Adrenal gland (tissue), 12 donors: Measurements from ENCODE around the gene DNAJC3. TPM values are rescaled to one million over a fixed set of nuclear protein-coding genes. Genes with fewer than 3 reads are reported as not detected.
"Not testable (repeated sequence)": the region's sequence is repeated elsewhere in the genome, so short reads cannot be mapped to it uniquely, and the experiment has no call there.

Experiments used
- DNase-seq, 7 donors: peaks; one replicate each; pipeline ENCODE4 v3.0.0-alpha.2; 2019 to 2020
- H3K27ac ChIP-seq, 5 donors: fragments of 200-600 bp; sonication (generic) in 4 of 5; 1 replicate in 3 of 5; 2 replicates in 2 of 5; pipeline versions ENCODE4 v1.5.1 to v1.8.0; 2016 to 2020; ENCODE audit warnings: mild to moderate bottlenecking in 1 of 5
- H3K27me3 ChIP-seq: fragments of 200-600 bp; 2 replicates; pipeline ENCODE4 v1.8.0; 2021
- H3K36me3 ChIP-seq, 2 donors: fragments of 200-600 bp; replicated peaks in 1 of 2; 1 replicate in 1 of 2; 2 replicates in 1 of 2; pipeline versions ENCODE4 v1.5.1 to v1.8.0; 2018 to 2022
- H3K4me1 ChIP-seq, 2 donors: fragments of 200-600 bp; replicated peaks in 1 of 2; 1 replicate in 1 of 2; 2 replicates in 1 of 2; pipeline versions ENCODE4 v1.5.1 to v1.8.0; 2018 to 2021
- H3K4me3 ChIP-seq, 4 donors: fragments of 200-600 bp; sonication (generic) in 3 of 4; one replicate each; pipeline ENCODE4 v1.5.1; 2016 to 2018
- H3K9me3 ChIP-seq, 3 donors: fragments of 200-600 bp; sonication (generic) in 1 of 3; replicated peaks in 1 of 3; 1 replicate in 2 of 3; 2 replicates in 1 of 3; pipeline versions ENCODE4 v1.5.1 to v1.8.0; 2016 to 2021
- POLR2A ChIP-seq, 2 donors: fragments of 450-650 bp; IDR thresholded peaks; one replicate each; pipeline ENCODE4 v1.6.1; 2017; ENCODE audit warnings: antibody characterized with exemption in 2 of 2, mild to moderate bottlenecking in 2 of 2, moderate library complexity in 1 of 2
- WGBS, 4 donors: extraction: QIAGEN DNeasy Blood & Tissue Kit in 2 of 4; methylation state at CpG; one replicate each; pipeline versions ENCODE4 v1.1.5 to v1.1.7; 2013 to 2017; 5-methylcytosine and 5-hydroxymethylcytosine counted together
- intact Hi-C, 2 donors: fragments of 100-400 bp; cut with DNase I; formaldehyde crosslinking; loops; one replicate each; pipeline versions ENCODE4 v1.14.1 to v1.15.0; 2022 to 2023
- polyA plus RNA-seq, 3 donors: library from polyadenylated mRNA; stranded (reverse); fragments of 200-250 nt in 2 of 3; fragments of 350-450 nt in 1 of 3; fragmentation: Illumina TruSeq in 1 of 3; extraction: RNeasy Lipid Tissue Mini Kit (QIAGEN cat#74804) in 1 of 3; gene quantifications; one replicate each; pipeline ENCODE4 v1.2.3, GENCODE V29; 2013 to 2014
- total RNA-seq, 9 donors: library from RNA; depleted of rRNA in 4 of 9; stranded (reverse); fragments of >200 nt in 4 of 9; fragments of 120-200 nt in 1 of 9; fragmentation: NEBNext Ultra II Directional in 1 of 9; extraction: Animal tissue kit (Norgen Biotek cat#: 25700) in 1 of 9; gene quantifications; one replicate each; pipeline versions ENCODE4 v1.1.0 to v1.2.4, GENCODE V29; 2013 to 2023
- TF ChIP-seq, protein P1 (sequence below), 6 experiments: fragments of 450-650 bp in 4 of 6; fragments of 200-600 bp in 2 of 6; sonication (generic) in 1 of 6; IDR thresholded peaks; 1 replicate in 5 of 6; 2 replicates in 1 of 6; pipeline versions ENCODE4 v1.5.1 to v1.8.0; 2016 to 2021; ENCODE audit warnings: antibody characterized with exemption in 6 of 6, mild to moderate bottlenecking in 2 of 6, moderate library complexity in 1 of 6
- donor health status: healthy with polysubstance abuse.
- donor health status: Bipolar disorder and iron deficiency.
- donor health status: DM: yes; HTN: yes; CAD: no.
- donor health status: DM: no; HTN: no; CAD: no.
- donor health status: DM: no; HTN: no; CAD: no.
- donor health status: DM: yes; HTN: yes; CAD: no.

Gene DNAJC3
- total and polyA plus RNA-seq, 12 donors = 8.7 to 99.0 (median 46.6) TPM

- intact Hi-C loops = no loop called here
- H3K27ac ChIP-seq = no peak overlapping the region
- peaks cover 0 to 23% of the 10 kb centered on the region in 2 donors for H3K36me3 ChIP-seq
- no peak for DNase-seq
- H3K27me3 ChIP-seq = no peaks in the 10 kb centered on the region
- TF ChIP-seq, protein P1, sequence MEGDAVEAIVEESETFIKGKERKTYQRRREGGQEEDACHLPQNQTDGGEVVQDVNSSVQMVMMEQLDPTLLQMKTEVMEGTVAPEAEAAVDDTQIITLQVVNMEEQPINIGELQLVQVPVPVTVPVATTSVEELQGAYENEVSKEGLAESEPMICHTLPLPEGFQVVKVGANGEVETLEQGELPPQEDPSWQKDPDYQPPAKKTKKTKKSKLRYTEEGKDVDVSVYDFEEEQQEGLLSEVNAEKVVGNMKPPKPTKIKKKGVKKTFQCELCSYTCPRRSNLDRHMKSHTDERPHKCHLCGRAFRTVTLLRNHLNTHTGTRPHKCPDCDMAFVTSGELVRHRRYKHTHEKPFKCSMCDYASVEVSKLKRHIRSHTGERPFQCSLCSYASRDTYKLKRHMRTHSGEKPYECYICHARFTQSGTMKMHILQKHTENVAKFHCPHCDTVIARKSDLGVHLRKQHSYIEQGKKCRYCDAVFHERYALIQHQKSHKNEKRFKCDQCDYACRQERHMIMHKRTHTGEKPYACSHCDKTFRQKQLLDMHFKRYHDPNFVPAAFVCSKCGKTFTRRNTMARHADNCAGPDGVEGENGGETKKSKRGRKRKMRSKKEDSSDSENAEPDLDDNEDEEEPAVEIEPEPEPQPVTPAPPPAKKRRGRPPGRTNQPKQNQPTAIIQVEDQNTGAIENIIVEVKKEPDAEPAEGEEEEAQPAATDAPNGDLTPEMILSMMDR (IDR thresholded peaks at IDR 0.05) = no peak
- no peak for TF ChIP-seq POLR2A (IDR thresholded peaks at IDR 0.05)
- no peak overlapping the region for H3K4me3 ChIP-seq
- WGBS, 4 donors = 44 to 83% (median 65%) methylated on average over 1 of the region's 1 CpG
- H3K9me3 ChIP-seq = no peaks in the 10 kb centered on the region
- H3K4me1 ChIP-seq = no peaks in the 10 kb centered on the region
Measured at GRCh38 chr13:95787356-95788099, 110.6 kb downstream of the DNAJC3 start.

GRCh38 chr13:95788100-95788463 lies 111.1 kb downstream of the DNAJC3 start:
- TF ChIP-seq, protein P1 (IDR thresholded peaks at IDR 0.05) = no peak
- TF ChIP-seq POLR2A (IDR thresholded peaks at IDR 0.05) = no peak
- Histone ChIP-seq H3K4me1 (no peaks in the 10 kb centered on the region), H3K36me3 (peaks cover 0 to 26% of the 10 kb centered on the region in 2 donors), H3K9me3 (no peaks in the 10 kb centered on the region), H3K27me3 (no peaks in the 10 kb centered on the region), H3K27ac (no peak overlapping the region), H3K4me3 (no peak overlapping the region)
- intact Hi-C loops = no loop called here
- WGBS, 4 donors = 47 to 59% (median 55%) methylated on average over 2 of the region's 2 CpGs
- DNase-seq = no peak

- intact Hi-C loops, H3K27me3 ChIP-seq, H3K4me1 ChIP-seq, DNase-seq, H3K9me3 ChIP-seq, H3K27ac ChIP-seq, H3K4me3 ChIP-seq: not testable (repeated sequence)
- peaks cover 0 to 27% of the 10 kb centered on the region in 2 donors for H3K36me3 ChIP-seq
Measured at GRCh38 chr13:95789315-95789714, 112.4 kb downstream of the DNAJC3 start.

DNA sequence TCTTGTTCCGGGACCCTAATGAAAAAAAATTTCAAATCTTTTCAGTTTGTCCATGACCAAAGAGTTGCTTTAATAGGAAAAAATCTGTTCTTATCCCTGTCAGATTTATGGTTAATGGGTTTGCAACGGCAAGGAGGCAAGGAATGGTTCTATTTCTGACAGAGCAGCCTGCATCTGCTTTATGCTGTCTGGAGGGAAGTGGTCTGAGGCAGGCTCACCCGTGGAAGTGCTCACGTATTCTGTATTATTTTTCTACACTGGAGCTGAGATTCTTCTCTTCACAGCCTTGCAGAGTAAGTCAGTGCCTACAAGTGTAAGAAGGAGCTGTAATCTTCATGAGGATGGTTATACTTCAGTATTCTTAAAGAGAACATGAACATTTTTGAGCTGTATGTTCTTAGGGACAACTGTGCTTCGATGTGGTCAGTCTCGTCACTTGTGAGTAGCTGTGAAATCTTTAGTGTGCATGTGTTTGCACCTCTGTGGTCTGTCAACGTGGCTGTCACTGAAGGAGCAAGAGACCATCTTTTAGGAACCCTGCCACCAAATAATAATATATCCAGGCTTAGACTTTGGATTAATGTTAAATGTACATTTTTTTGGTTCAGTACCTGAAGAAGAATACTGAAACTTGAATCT lies 114.3 kb downstream of the DNAJC3 start:
- Histone ChIP-seq H3K27ac (no peak overlapping the region), H3K4me3 (no peak overlapping the region), H3K27me3 (no peaks in the 10 kb centered on the region), H3K4me1 (no peaks in the 10 kb centered on the region), H3K36me3 (peaks cover 0 to 31% of the 10 kb centered on the region in 2 donors), H3K9me3 (no peaks in the 10 kb centered on the region)
- DNase-seq = no peak
- no peak for TF ChIP-seq POLR2A (IDR thresholded peaks at IDR 0.05)
- TF ChIP-seq, protein P1 (IDR thresholded peaks at IDR 0.05) = no peak
- intact Hi-C loops = no loop called here
- 81 to 94% (median 90%) methylated on average over 7 of the region's 7 CpGs for WGBS, 4 donors
